ENCODE measurements around the gene NSMCE1. TPM values are rescaled to one million over a fixed set of nuclear protein-coding genes. Genes with fewer than 3 reads are reported as not detected.

NSMCE1 gene
- total and polyA plus RNA-seq, 2 of the 4 experiments (the other 2 are of a cell fraction), result 47.5 to 120 TPM

GRCh38 chr16:27258241-27258734, 10.3 kb downstream of the NSMCE1 start:
- H3K9ac ChIP-seq (ENCODE audit: low read depth, low read length), result peak overlapping the region; percentile 0; the same call in 1 of the 2 replicates
- peak overlapping the region; percentile 90 for H3K14ac ChIP-seq (replicated peaks; ENCODE audit: low read depth, low read length)
- ChIA-PET POLR2A (ENCODE audit: unreplicated experiment) (interaction anchor here (0.8 kb wide), 1 partner anchor 16 kb away, joined by 3 read pairs; no protein-coding TSS in a partner anchor), CTCF (interaction anchor here (0.6 to 1.1 kb wide), 3 partner anchors 8 to 24 kb away, joined by 3 to 5 read pairs (median 4); no protein-coding TSS in a partner anchor)
- H2AK9ac ChIP-seq (replicated peaks; ENCODE audit: low read depth, low read length, poor library complexity), result no peak overlapping the region
- H3K56ac ChIP-seq (ENCODE audit: extremely low read depth, insufficient read depth, low read length), result peak overlapping the region; percentile 24; the same call in 1 of the 2 replicates
- intact Hi-C loops (cut with micrococcal nuclease), result no loop called here
- in situ Hi-C loops (cut with MboI; ENCODE audit: low sequenced_read_pairs), result no loop called here
- whole genome bisulfite sequencing, 2 experiments (ENCODE audit: extremely low coverage in 2 of 2, insufficient read length in 1 of 2), result no CpG with 5 or more reads among the region's 3 CpGs
- DNase-seq (peak; percentile 73), ATAC-seq (ENCODE audit: low read depth) (peak; percentile 59)
- H3K9me1 ChIP-seq (ENCODE audit: insufficient read depth, low read length), result peaks cover 29% of the 10 kb centered on the region
- H3K23ac ChIP-seq (ENCODE audit: low read depth, low read length), result peak overlapping the region; percentile 69; the same call in 1 of the 2 replicates
- H3K4me3 ChIP-seq (ENCODE audit: insufficient read depth, low read depth, low read length), result no peak overlapping the region
- H4K5ac ChIP-seq (ENCODE audit: low read depth, low read length), result peak overlapping the region; percentile 55
- peaks cover 26% of the 10 kb centered on the region for H3K4me1 ChIP-seq (ENCODE audit: control insufficient read depth, insufficient read depth, low read length)
- H3K9me3 ChIP-seq (ENCODE audit: control insufficient read depth, insufficient read depth, low read length), result no peaks in the 10 kb centered on the region
- no TSS peak for BruUV-seq (replicated peaks)
- H2AFZ ChIP-seq (replicated peaks; ENCODE audit: low read length, poor library complexity), result no peak overlapping the region
- no peaks in the 10 kb centered on the region for H3K27me3 ChIP-seq (ENCODE audit: control insufficient read depth, insufficient read depth, low read length)
- peak overlapping the region; percentile 87 for H2BK20ac ChIP-seq (ENCODE audit: low read depth, low read length)
- dilution Hi-C loops (cut with HindIII; ENCODE audit: low sequenced_read_pairs, unreplicated experiment), result no loop called here
- peak overlapping the region; percentile 15; the same call in 1 of the 2 replicates for H3K4me2 ChIP-seq (ENCODE audit: low read depth, low read length)
- H3K18ac ChIP-seq (ENCODE audit: low read depth, low read length), result peak overlapping the region; percentile 19
- no peaks in the 10 kb centered on the region for H4K20me1 ChIP-seq (ENCODE audit: insufficient read depth, low read length)
- peak overlapping the region; percentile 63 for H2BK15ac ChIP-seq (ENCODE audit: low read depth, low read length)
- peak overlapping the region; percentile 96 for H2AK5ac ChIP-seq (ENCODE audit: low read depth, low read length)
- H3K27ac ChIP-seq (ENCODE audit: insufficient read depth, low read length), result peak overlapping the region; percentile 58
- H4K8ac ChIP-seq (ENCODE audit: low read depth in 2 of 2, low read length in 2 of 2), result peak overlapping the region; percentile 32 to 82; a peak in 3 of 4 replicates
- peak overlapping the region; percentile 93 for H2BK5ac ChIP-seq (ENCODE audit: low read depth, low read length, poor library complexity, severe bottlenecking)
- H2BK120ac ChIP-seq (ENCODE audit: low read depth, low read length), result peak overlapping the region; percentile 80
- H3K4ac ChIP-seq (ENCODE audit: low read depth, low read length), result peak overlapping the region; percentile 79
- no peak for TF ChIP-seq ELK1 (IDR thresholded peaks at IDR 0.05; ENCODE audit: borderline replicate concordance, low read depth, low read length)
- no peak for TF ChIP-seq SMC3 (IDR thresholded peaks at IDR 0.05; ENCODE audit: low read depth, low read length)
- TF ChIP-seq USF2 (IDR thresholded peaks at IDR 0.05; ENCODE audit: low read depth, low read length), result no peak
- TF ChIP-seq BHLHE40 (IDR thresholded peaks at IDR 0.05; ENCODE audit: low read depth, low read length), result no peak
- no peak for TF ChIP-seq NFE2L2 (IDR thresholded peaks at IDR 0.05; ENCODE audit: low read depth, low read length)
- no peak for TF ChIP-seq CTCF (conservative IDR thresholded peaks at IDR 0.05; ENCODE audit: low read depth, low read length)
- no peak for TF ChIP-seq CEBPB (IDR thresholded peaks at IDR 0.05; ENCODE audit: low read depth, low read length)
- TF ChIP-seq MAFK (IDR thresholded peaks at IDR 0.05; ENCODE audit: low read depth, low read length), result no peak
- no peak for TF ChIP-seq RAD21 (IDR thresholded peaks at IDR 0.05; ENCODE audit: low read length)
- no peak for TF ChIP-seq MXI1 (IDR thresholded peaks at IDR 0.05; ENCODE audit: borderline replicate concordance, low read depth, low read length)
- no peak for TF ChIP-seq RFX5 (IDR thresholded peaks at IDR 0.05; ENCODE audit: low read depth, low read length)
- TF ChIP-seq CHD1 (IDR thresholded peaks at IDR 0.05; ENCODE audit: low read depth, low read length), result no peak
- TF ChIP-seq FOS (IDR thresholded peaks at IDR 0.05; ENCODE audit: low read depth, low read length), result no peak
- no peak for TF ChIP-seq RCOR1 (IDR thresholded peaks at IDR 0.05; ENCODE audit: insufficient replicate concordance, low read length)
- no peak for TF ChIP-seq MAZ (IDR thresholded peaks at IDR 0.05; ENCODE audit: borderline replicate concordance, low read depth, low read length)
- TF ChIP-seq POLR2A (IDR thresholded peaks at IDR 0.05; ENCODE audit: low read depth, low read length), result no peak
- H4K91ac ChIP-seq (ENCODE audit: insufficient read depth, low read depth, low read length), result peak overlapping the region; percentile 86
- H3K36me3 ChIP-seq (ENCODE audit: control insufficient read depth, insufficient read depth, low read length), result peaks cover 12% of the 10 kb centered on the region
- H3K79me1 ChIP-seq (ENCODE audit: low read depth in 1 of 2, low read length in 2 of 2), result peaks cover 42 to 62% of the 10 kb centered on the region in 2 experiments
